ENCODE measurements around the gene OR4E2. TPM values are rescaled to one million over a fixed set of nuclear protein-coding genes. Genes with fewer than 3 reads are reported as not detected.

Gene OR4E2
- total RNA-seq, 4 donors from 2014 or later, result not detected

- Histone ChIP-seq H3K4me3 (no peak overlapping the region), H3K4me1 (no peaks in the 10 kb centered on the region), H3K36me3 (no peaks in the 10 kb centered on the region), H3K9me3 (no peaks in the 10 kb centered on the region), H3K27ac (no peak overlapping the region), H3K27me3 (no peaks in the 10 kb centered on the region)
- TF ChIP-seq POLR2A (IDR thresholded peaks at IDR 0.05) (no peak), POLR2AphosphoS5 (IDR thresholded peaks at IDR 0.05) (no peak), CTCF (IDR thresholded peaks at IDR 0.05) (no peak), EP300 (IDR thresholded peaks at IDR 0.05; ENCODE audit: low read depth) (no peak)
- in situ Hi-C loops (cut with MboI; ENCODE audit: low pct_ligation_motif_present in 1 of 4, low pct_unique_long_range_greater_than_20kb in 1 of 4, low sequenced_read_pairs in 3 of 4), result no loop called here
- DNase-seq, result no peak
- intact Hi-C loops (cut with DNase I; ENCODE audit: low total_unique reads), result no loop called here
Observed at GRCh38 chr14:21669284-21669683, 15.6 kb downstream of the OR4E2 start.

GRCh38 chr14:21671371-21671770 is 17.7 kb downstream of the OR4E2 start:
- WGBS, 2 donors (ENCODE audit: low coverage in 1 of 2), result 55 to 75% methylated on average over 1 to 2 of the region's 2 CpGs
- TF ChIP-seq CTCF (IDR thresholded peaks at IDR 0.05), result no peak
- TF ChIP-seq EP300 (IDR thresholded peaks at IDR 0.05; ENCODE audit: low read depth), result no peak
- no peak for TF ChIP-seq POLR2A (IDR thresholded peaks at IDR 0.05)
- no peak for TF ChIP-seq POLR2AphosphoS5 (IDR thresholded peaks at IDR 0.05)
- Histone ChIP-seq H3K4me1 (no peaks in the 10 kb centered on the region), H3K27me3 (no peaks in the 10 kb centered on the region), H3K27ac (no peak overlapping the region), H3K9me3 (no peaks in the 10 kb centered on the region), H3K4me3 (no peak overlapping the region), H3K36me3 (no peaks in the 10 kb centered on the region)
- in situ Hi-C loops (cut with MboI; ENCODE audit: low pct_ligation_motif_present in 1 of 4, low pct_unique_long_range_greater_than_20kb in 1 of 4, low sequenced_read_pairs in 3 of 4) (no loop called here), intact Hi-C loops (cut with DNase I; ENCODE audit: low total_unique reads) (no loop called here)
- no peak for DNase-seq

- Histone ChIP-seq H3K4me3 (no peak overlapping the region), H3K4me1 (no peaks in the 10 kb centered on the region), H3K36me3 (no peaks in the 10 kb centered on the region), H3K9me3 (no peaks in the 10 kb centered on the region), H3K27ac (no peak overlapping the region), H3K27me3 (no peaks in the 10 kb centered on the region)
- intact Hi-C loops (cut with DNase I; ENCODE audit: low total_unique reads), result no loop called here
- in situ Hi-C loops (cut with MboI; ENCODE audit: low pct_ligation_motif_present in 1 of 4, low pct_unique_long_range_greater_than_20kb in 1 of 4, low sequenced_read_pairs in 3 of 4), result no loop called here
- TF ChIP-seq CTCF (IDR thresholded peaks at IDR 0.05), result no peak
- TF ChIP-seq POLR2A (IDR thresholded peaks at IDR 0.05), result no peak
- TF ChIP-seq POLR2AphosphoS5 (IDR thresholded peaks at IDR 0.05), result no peak
- no peak for TF ChIP-seq EP300 (IDR thresholded peaks at IDR 0.05; ENCODE audit: low read depth)
- DNase-seq, result no peak
- WGBS, 2 donors (ENCODE audit: low coverage in 1 of 2), result 87 to 88% methylated on average over 1 of the region's 1 CpG
Observed at GRCh38 chr14:21672116-21672515, 18.5 kb downstream of the OR4E2 start.

- no peak within 1 kb of the TSS for H3K4me3 ChIP-seq
- in situ Hi-C loops (cut with MboI; ENCODE audit: low pct_ligation_motif_present in 1 of 4, low pct_unique_long_range_greater_than_20kb in 1 of 4, low sequenced_read_pairs in 3 of 4), result no loop called here
- no peaks in the 10 kb centered on the region for H3K4me1 ChIP-seq
- no peaks in the 10 kb centered on the region for H3K27me3 ChIP-seq
- intact Hi-C loops (cut with DNase I; ENCODE audit: low total_unique reads), result no loop called here
- H3K9me3 ChIP-seq, result no peaks in the 10 kb centered on the region
- no peak for TF ChIP-seq CTCF (IDR thresholded peaks at IDR 0.05)
- no peak for TF ChIP-seq POLR2A (IDR thresholded peaks at IDR 0.05)
- no peak for TF ChIP-seq EP300 (IDR thresholded peaks at IDR 0.05; ENCODE audit: low read depth)
- no peak for TF ChIP-seq POLR2AphosphoS5 (IDR thresholded peaks at IDR 0.05)
- DNase-seq, result no peak
- 91 to 100% methylated on average over 1 of the region's 1 CpG for WGBS, 2 donors (ENCODE audit: low coverage in 1 of 2)
- H3K27ac ChIP-seq, result no peak within 1 kb of the TSS
- H3K36me3 ChIP-seq, result no peaks in the 10 kb centered on the region
Observed at GRCh38 chr14:21673718-21674117, 20.1 kb downstream of the OR4E2 start, which contains the start of gene OR4E1. Gene OR4E1, minus strand, starts transcription at chr14:21673818. Its CDS starts 2,883 bp downstream, at chr14:21670935.

Data from transverse colon (tissue), 4 donors.